SK-N-SH treated with all-trans-retinoic acid at 6 μM for 48 hours (cell line): ENCODE results near the gene ZGRF1.

Source experiments
- ARNTL ChIP-seq: fragments of 450-650 bp; formaldehyde crosslinking; IDR thresholded peaks from 2 replicates; pipeline ENCODE4 v1.5.0; 2020; ENCODE audit warnings: low read depth, mild to moderate bottlenecking, moderate library complexity, borderline replicate concordance
- CREB5 ChIP-seq: fragments of 250-450 bp; sonication (Bioruptor Pico); IDR thresholded peaks from 2 replicates; pipeline ENCODE4 v1.5.1; 2020; ENCODE audit warnings: low read depth, mild to moderate bottlenecking, moderate library complexity
- CSDC2 ChIP-seq: fragments of 250-450 bp; sonication (Bioruptor Pico); IDR thresholded peaks from 2 replicates; pipeline ENCODE4 v1.5.0; 2020; ENCODE audit warnings: mild to moderate bottlenecking, moderate library complexity
- ISL1 ChIP-seq: fragments of 250-450 bp; sonication (Bioruptor Pico); IDR thresholded peaks from 2 replicates; pipeline ENCODE4 v2.1.2; 2022; ENCODE audit warnings: mild to moderate bottlenecking, moderate library complexity
- RARB ChIP-seq: fragments of 250-450 bp; sonication (Bioruptor Pico); IDR thresholded peaks from 2 replicates; pipeline ENCODE4 v1.8.0; 2021; ENCODE audit warnings: mild to moderate bottlenecking, moderate library complexity
- SNAI2 ChIP-seq: fragments of 250-450 bp; sonication (Bioruptor Pico); IDR thresholded peaks from 2 replicates; pipeline ENCODE4 v1.5.0; 2020; ENCODE audit warnings: mild to moderate bottlenecking, moderate library complexity
- TOX ChIP-seq: fragments of 250-450 bp; sonication (Bioruptor Pico); IDR thresholded peaks from 2 replicates; pipeline ENCODE4 v1.8.0; 2021; ENCODE audit warnings: mild to moderate bottlenecking, moderate library complexity, borderline replicate concordance
- TSHZ2 ChIP-seq: fragments of 250-450 bp; sonication (Bioruptor Pico); IDR thresholded peaks from 2 replicates; pipeline ENCODE4 v1.5.0; 2020; ENCODE audit warnings: mild to moderate bottlenecking, moderate library complexity
- ZC3H10 ChIP-seq: fragments of 250-450 bp; sonication (Bioruptor Pico); IDR thresholded peaks from 2 replicates; pipeline ENCODE4 v1.5.1; 2021; ENCODE audit warnings: mild to moderate bottlenecking, moderate library complexity
- ZFP3 ChIP-seq: fragments of 250-450 bp; sonication (Bioruptor Pico); IDR thresholded peaks from 2 replicates; pipeline ENCODE4 v1.5.0; 2020; ENCODE audit warnings: mild to moderate bottlenecking, moderate library complexity
- ZFP30 ChIP-seq: fragments of 450-650 bp; formaldehyde crosslinking; IDR thresholded peaks from 2 replicates; pipeline ENCODE4 v1.5.0; 2022; ENCODE audit warnings: mild to moderate bottlenecking, moderate library complexity
- ZNF70 ChIP-seq: fragments of 450-650 bp; formaldehyde crosslinking; IDR thresholded peaks from 2 replicates; pipeline ENCODE4 v1.5.0; 2020; ENCODE audit warnings: mild to moderate bottlenecking, moderate library complexity
- TF ChIP-seq, protein P1 (sequence below): fragments of 250-450 bp; sonication (Bioruptor Pico); IDR thresholded peaks from 2 replicates; pipeline ENCODE4 v1.8.0; 2020; ENCODE audit warnings: mild to moderate bottlenecking, moderate library complexity, borderline replicate concordance

- TF ChIP-seq CSDC2 (CRISPR knock-in tag), result no peak
- no peak for TF ChIP-seq ZFP3 (CRISPR knock-in tag)
- TF ChIP-seq, protein P1, sequence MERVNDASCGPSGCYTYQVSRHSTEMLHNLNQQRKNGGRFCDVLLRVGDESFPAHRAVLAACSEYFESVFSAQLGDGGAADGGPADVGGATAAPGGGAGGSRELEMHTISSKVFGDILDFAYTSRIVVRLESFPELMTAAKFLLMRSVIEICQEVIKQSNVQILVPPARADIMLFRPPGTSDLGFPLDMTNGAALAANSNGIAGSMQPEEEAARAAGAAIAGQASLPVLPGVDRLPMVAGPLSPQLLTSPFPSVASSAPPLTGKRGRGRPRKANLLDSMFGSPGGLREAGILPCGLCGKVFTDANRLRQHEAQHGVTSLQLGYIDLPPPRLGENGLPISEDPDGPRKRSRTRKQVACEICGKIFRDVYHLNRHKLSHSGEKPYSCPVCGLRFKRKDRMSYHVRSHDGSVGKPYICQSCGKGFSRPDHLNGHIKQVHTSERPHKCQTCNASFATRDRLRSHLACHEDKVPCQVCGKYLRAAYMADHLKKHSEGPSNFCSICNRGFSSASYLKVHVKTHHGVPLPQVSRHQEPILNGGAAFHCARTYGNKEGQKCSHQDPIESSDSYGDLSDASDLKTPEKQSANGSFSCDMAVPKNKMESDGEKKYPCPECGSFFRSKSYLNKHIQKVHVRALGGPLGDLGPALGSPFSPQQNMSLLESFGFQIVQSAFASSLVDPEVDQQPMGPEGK (CRISPR knock-in tag), result no peak
- TF ChIP-seq TSHZ2 (CRISPR knock-in tag), result no peak
- TF ChIP-seq ISL1, result no peak
- TF ChIP-seq ARNTL (CRISPR knock-in tag), result no peak
- no peak for TF ChIP-seq ZC3H10 (CRISPR knock-in tag)
- TF ChIP-seq CREB5 (CRISPR knock-in tag), result no peak
- no peak for TF ChIP-seq ZFP30 (CRISPR knock-in tag)
- no peak for TF ChIP-seq SNAI2
- TF ChIP-seq RARB, result no peak
- TF ChIP-seq TOX (CRISPR knock-in tag), result no peak
- TF ChIP-seq ZNF70 (CRISPR knock-in tag), result no peak
Measured at GRCh38 chr4:112604589-112604988, 32.1 kb downstream of the ZGRF1 start.
